Esophagus muscularis mucosa (tissue), 4 donors: Measurements from ENCODE around the gene C1R. TPM values are rescaled to one million over a fixed set of nuclear protein-coding genes. Genes with fewer than 3 reads are reported as not detected.

Experiments used
- DNase-seq: peaks from one replicate; pipeline ENCODE4 v3.0.0-alpha.2; 2017; ENCODE audit errors: extremely low spot score
- H3K27ac ChIP-seq, 4 donors: fragments of 200-600 bp; sonication (generic); replicated peaks in 1 of 4; 1 replicate in 3 of 4; 2 replicates in 1 of 4; pipeline ENCODE4 v1.5.1; 2016 to 2019; ENCODE audit warnings: mild to moderate bottlenecking in 1 of 4
- H3K27me3 ChIP-seq, 4 donors: fragments of 200-600 bp; sonication (generic); one replicate each; pipeline versions ENCODE4 v1.5.1 to v1.6.0; 2016 to 2019
- H3K36me3 ChIP-seq, 4 donors: fragments of 200-600 bp; sonication (generic); one replicate each; pipeline ENCODE4 v1.5.1; 2016 to 2019
- H3K4me1 ChIP-seq, 4 donors: fragments of 200-600 bp; sonication (generic); one replicate each; pipeline ENCODE4 v1.5.1; 2016 to 2019
- H3K4me3 ChIP-seq, 4 donors: fragments of 200-600 bp; sonication (generic); 1 replicate in 2 of 4; 2 replicates in 2 of 4; pipeline ENCODE4 v1.5.1; 2016 to 2019; ENCODE audit warnings: mild to moderate bottlenecking in 4 of 4, moderate library complexity in 1 of 4
- H3K9me3 ChIP-seq, 4 donors: fragments of 200-600 bp; sonication (generic); 1 replicate in 3 of 4; 2 replicates in 1 of 4; pipeline ENCODE4 v1.5.1; 2016 to 2019
- EP300 ChIP-seq: sonication (generic); formaldehyde crosslinking; IDR thresholded peaks from one replicate; pipeline ENCODE4 v1.6.1; 2017; ENCODE audit warnings: antibody characterized with exemption
- POLR2A ChIP-seq: fragments of 450-650 bp; IDR thresholded peaks from one replicate; pipeline ENCODE4 v1.6.1; 2017; ENCODE audit warnings: antibody characterized with exemption, moderate library complexity, mild to moderate bottlenecking, low read depth
- POLR2AphosphoS5 ChIP-seq, 2 donors: sonication (generic); formaldehyde crosslinking; IDR thresholded peaks; one replicate each; pipeline ENCODE4 v1.6.1; 2017; ENCODE audit warnings: antibody characterized with exemption in 2 of 2
- WGBS: methylation state at CpG from one replicate; pipeline ENCODE4 v1.1.5; 2018; 5-methylcytosine and 5-hydroxymethylcytosine counted together
- intact Hi-C: fragments of 100-400 bp; cut with DNase I; formaldehyde crosslinking; loops from one replicate; pipeline ENCODE4 v1.15.1; 2023
- total RNA-seq, 4 donors: library from RNA; depleted of rRNA; stranded (reverse); fragments of >200 nt; gene quantifications; one replicate each; pipeline versions ENCODE4 v1.1.0 to v1.2.1, GENCODE V29; 2016
- TF ChIP-seq, protein P1 (sequence below), 3 experiments: fragments of 200-600 bp in 2 of 3; fragments of 450-650 bp in 1 of 3; sonication (generic) in 2 of 3; IDR thresholded peaks; one replicate each; pipeline ENCODE4 v1.5.1; 2017 to 2019; ENCODE audit warnings: antibody characterized with exemption in 3 of 3, mild to moderate bottlenecking in 2 of 3, moderate library complexity in 1 of 3

Gene C1R
- total RNA-seq, 4 donors from 2014 or later = 324 to 603 (median 572) TPM

DNA sequence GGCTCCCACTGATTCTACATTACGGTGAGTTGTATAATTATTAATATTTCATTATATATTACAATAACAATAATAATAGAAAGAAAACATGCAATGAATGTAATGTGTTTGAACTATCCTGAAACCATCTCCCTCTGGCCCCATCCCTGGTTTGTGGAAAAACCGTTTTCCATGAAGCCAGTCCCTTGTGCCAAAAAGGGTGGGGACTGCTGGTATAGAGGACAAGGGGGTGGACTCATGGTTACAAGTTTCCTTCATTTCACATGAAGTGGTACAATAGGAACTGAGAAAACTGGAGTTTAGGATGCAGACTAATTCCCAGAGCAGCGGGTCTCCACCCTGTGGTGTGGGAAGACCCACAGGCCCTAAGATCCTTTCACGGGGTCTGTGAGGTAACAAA lies 19.8 kb upstream of the C1R start:
- Histone ChIP-seq H3K9me3 (no peaks in the 10 kb centered on the region), H3K4me3 (no peak overlapping the region), H3K4me1 (peaks cover 15 to 49% (median 44%) of the 10 kb centered on the region in 4 donors), H3K36me3 (peaks cover 0 to 22% (median under 1%) of the 10 kb centered on the region in 4 donors), H3K27me3 (no peaks in the 10 kb centered on the region), H3K27ac (peak overlapping the region in 3 of 4 donors; percentile 28 to 41 (median 35))
- no peak for TF ChIP-seq EP300
- DNase-seq = no peak
- intact Hi-C loops = loop anchor here (5.0 kb wide), 2 partner anchors 165 to 240 kb away; partner anchors contain the start of gene SPSB2
- 68% methylated on average over 4 of the region's 4 CpGs for WGBS

DNA sequence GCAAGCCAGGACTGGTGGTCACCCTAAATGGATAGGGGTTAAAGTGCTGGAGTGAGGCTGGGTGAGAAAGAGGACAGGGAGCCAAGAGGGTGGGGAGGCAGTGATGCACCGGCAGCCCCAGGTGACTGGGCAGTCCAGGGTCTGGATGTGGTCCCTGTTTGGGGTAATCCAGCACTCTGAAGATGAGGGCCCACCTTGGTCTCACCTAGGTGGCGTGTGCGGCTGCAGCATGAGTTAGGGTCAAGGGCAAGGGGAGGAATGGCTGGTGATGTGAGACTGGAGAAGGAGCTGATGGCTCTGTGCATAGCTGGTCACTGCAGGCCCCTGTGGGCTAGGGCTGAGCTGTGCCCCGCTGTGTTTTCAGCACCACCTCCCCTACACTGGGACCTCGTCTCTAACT lies 18.4 kb upstream of the C1R start:
- Histone ChIP-seq H3K9me3 (no peaks in the 10 kb centered on the region), H3K36me3 (peaks cover 0 to 8% (median 0%) of the 10 kb centered on the region in 4 donors), H3K27me3 (no peaks in the 10 kb centered on the region), H3K4me1 (peaks cover 17 to 57% (median 54%) of the 10 kb centered on the region in 4 donors), H3K27ac (no peak overlapping the region), H3K4me3 (no peak overlapping the region)
- WGBS = 95% methylated on average over 4 of the region's 5 CpGs
- no peak for TF ChIP-seq POLR2AphosphoS5 (IDR thresholded peaks at IDR 0.05)
- TF ChIP-seq EP300 = no peak
- DNase-seq = no peak
- intact Hi-C loops = loop anchor here (5.0 kb wide), 2 partner anchors 163 to 238 kb away; partner anchors contain the start of gene SPSB2

DNA sequence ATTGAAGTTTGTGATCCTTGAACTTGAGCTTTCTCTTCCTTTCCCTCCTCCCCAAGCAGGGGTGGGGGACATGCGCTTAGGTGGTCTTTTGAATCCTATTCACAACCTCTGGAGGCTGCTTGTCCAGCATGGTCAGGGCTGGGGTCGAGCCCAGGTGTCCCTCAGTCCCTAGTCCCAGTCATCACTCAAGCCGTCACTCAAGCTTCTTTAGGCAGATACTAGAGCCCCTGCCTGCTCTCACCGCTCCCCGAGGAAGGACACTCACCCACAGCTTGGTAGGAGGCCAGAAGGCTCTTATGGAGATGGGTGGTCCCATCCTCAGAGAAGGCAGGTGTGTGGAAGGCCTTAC lies 17.3 kb upstream of the C1R start:
- no peaks in the 10 kb centered on the region for H3K27me3 ChIP-seq
- H3K9me3 ChIP-seq = no peaks in the 10 kb centered on the region
- peaks cover 17 to 64% (median 57%) of the 10 kb centered on the region in 4 donors for H3K4me1 ChIP-seq
- intact Hi-C loops = loop anchor here (1.0 to 2.0 kb wide), 2 partner anchors 17 to 49 kb away; partner anchors contain the start of genes C1R and C1S
- TF ChIP-seq, protein P1, sequence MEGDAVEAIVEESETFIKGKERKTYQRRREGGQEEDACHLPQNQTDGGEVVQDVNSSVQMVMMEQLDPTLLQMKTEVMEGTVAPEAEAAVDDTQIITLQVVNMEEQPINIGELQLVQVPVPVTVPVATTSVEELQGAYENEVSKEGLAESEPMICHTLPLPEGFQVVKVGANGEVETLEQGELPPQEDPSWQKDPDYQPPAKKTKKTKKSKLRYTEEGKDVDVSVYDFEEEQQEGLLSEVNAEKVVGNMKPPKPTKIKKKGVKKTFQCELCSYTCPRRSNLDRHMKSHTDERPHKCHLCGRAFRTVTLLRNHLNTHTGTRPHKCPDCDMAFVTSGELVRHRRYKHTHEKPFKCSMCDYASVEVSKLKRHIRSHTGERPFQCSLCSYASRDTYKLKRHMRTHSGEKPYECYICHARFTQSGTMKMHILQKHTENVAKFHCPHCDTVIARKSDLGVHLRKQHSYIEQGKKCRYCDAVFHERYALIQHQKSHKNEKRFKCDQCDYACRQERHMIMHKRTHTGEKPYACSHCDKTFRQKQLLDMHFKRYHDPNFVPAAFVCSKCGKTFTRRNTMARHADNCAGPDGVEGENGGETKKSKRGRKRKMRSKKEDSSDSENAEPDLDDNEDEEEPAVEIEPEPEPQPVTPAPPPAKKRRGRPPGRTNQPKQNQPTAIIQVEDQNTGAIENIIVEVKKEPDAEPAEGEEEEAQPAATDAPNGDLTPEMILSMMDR (IDR thresholded peaks at IDR 0.05) = no peak
- TF ChIP-seq POLR2AphosphoS5 (IDR thresholded peaks at IDR 0.05) (no peak), POLR2A (no peak), EP300 (no peak)
- peak overlapping the region; percentile 91 to 96 (median 94) for H3K27ac ChIP-seq
- DNase-seq = no peak
- peak overlapping the region; percentile 57 to 82 (median 68) for H3K4me3 ChIP-seq
- WGBS = 60% methylated on average over 5 of the region's 5 CpGs
- H3K36me3 ChIP-seq = peaks cover 0 to under 1% (median 0%) of the 10 kb centered on the region in 4 donors

DNA sequence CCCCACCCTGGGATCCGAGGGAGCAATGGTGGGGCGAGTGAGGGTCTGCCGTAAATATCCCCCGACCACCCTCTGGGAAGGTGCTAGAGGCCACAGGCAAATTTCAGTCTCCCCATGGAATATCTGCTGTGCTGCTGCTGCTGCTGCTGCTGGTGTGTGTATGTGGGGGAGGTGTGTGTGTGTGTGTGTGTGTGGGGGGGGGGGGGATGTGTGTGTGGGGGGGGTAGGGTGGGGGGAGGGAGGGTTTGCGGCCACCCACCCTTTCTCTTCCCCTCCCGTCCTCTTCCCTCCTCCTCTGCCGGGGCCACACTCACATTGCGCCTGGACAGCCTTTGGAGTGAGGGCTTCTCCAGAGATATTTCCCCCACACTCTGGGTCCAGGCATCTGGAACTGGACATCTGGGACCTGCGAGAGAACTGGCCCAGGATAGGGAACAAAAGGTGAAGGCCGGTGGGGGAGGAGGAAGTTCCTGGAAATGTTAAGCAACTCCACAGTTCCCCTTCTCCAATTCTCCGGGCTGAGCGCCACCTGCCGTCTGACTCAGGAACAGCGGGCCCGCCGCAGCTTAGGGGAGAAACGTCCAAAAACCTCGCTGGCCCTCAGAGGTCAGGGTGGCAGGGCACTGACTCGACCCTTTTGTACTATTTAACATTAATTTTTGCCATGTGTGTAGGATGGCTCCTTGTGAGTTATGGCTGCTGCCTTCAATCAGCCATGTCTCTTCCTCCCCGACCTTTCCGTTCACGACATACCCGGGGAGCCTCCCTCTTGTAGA lies 16.7 kb upstream of the C1R start, which contains the start of gene C1RL:
Gene C1RL, minus strand, starts transcription at position 419 of the 776 bp plus-strand sequence. Its CDS starts 34 bp downstream, at position 385.
- peak; percentile 99 for DNase-seq
- Histone ChIP-seq H3K27ac (peak within 1 kb of the TSS; percentile 91 to 96 (median 94)), H3K27me3 (no peaks in the 10 kb centered on the region), H3K36me3 (peaks cover 0 to 6% (median 5%) of the 10 kb centered on the region in 4 donors), H3K9me3 (no peaks in the 10 kb centered on the region), H3K4me1 (peaks cover 17 to 70% (median 57%) of the 10 kb centered on the region in 4 donors), H3K4me3 (peak within 1 kb of the TSS; percentile 57 to 82 (median 68))
- WGBS = 26% methylated on average over 14 of the region's 23 CpGs
- intact Hi-C loops = loop anchor here (1.0 to 2.0 kb wide), 2 partner anchors 16 to 49 kb away; partner anchors contain the start of genes C1R and C1S
- peak; percentile 88 for TF ChIP-seq POLR2AphosphoS5 (IDR thresholded peaks at IDR 0.05)
- TF ChIP-seq, protein P1 (IDR thresholded peaks at IDR 0.05) = peak; percentile 98 to 100 (median 99)
- peak; percentile 67 for TF ChIP-seq POLR2A
- peak; percentile 84 for TF ChIP-seq EP300

DNA sequence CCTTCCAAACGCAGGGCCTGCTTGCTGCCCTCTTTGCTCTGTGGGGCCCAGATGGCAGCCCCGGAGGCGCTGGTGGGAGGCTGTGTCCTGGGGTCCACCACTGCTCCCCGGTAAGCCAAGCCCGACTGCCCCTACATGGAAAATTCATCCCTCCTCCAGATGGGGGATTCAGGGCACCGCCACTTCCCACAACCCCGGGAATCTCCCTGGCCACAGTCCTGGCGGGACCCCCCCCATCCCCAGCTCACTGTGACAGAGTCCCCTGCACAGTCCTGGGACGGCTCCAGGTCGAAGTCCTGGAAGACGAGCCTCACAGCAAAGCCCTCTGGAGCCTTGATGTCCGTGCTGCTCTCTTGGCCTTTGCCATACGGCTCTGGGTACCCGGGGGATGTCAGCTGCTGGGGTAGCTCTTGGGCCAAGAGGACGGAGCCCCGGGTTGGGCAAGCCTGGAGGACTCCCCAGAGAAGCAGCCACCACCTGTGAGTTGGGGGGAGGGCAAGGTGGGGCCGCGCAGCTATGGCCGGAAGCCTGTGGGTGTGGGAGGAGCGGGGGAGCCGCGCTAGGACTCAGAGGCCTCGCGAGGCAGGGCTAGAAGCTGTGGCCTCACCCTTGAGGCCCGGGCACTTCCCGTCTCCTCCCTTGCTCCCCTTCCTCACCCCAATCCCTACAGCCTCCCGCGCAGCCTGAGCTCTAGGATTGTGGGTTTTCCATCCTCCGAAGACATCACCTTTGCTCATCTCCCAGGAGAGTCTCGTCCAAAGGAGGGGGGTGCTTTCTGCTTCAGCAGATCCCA lies 16.0 kb upstream of the C1R start:
- Histone ChIP-seq H3K27ac (peak overlapping the region; percentile 91 to 96 (median 94)), H3K27me3 (no peaks in the 10 kb centered on the region), H3K9me3 (no peaks in the 10 kb centered on the region), H3K36me3 (peaks cover 0 to 14% (median 9%) of the 10 kb centered on the region in 4 donors), H3K4me3 (peak overlapping the region; percentile 57 to 82 (median 68)), H3K4me1 (peaks cover 17 to 66% (median 53%) of the 10 kb centered on the region in 4 donors)
- intact Hi-C loops = loop anchor here (2.0 kb wide), 1 partner anchor 15 kb away; the partner anchor contains the start of gene C1R
- 3% methylated on average over 11 of the region's 30 CpGs for WGBS
- DNase-seq = peak; percentile 94
- TF ChIP-seq POLR2A (peak; percentile 38), POLR2AphosphoS5 (IDR thresholded peaks at IDR 0.05) (peak; percentile 70 to 75), EP300 (no peak)
